Mucosa of descending colon (tissue), 3 donors: Measurements from ENCODE around the gene APH1A. TPM values are rescaled to one million over a fixed set of nuclear protein-coding genes. Genes with fewer than 3 reads are reported as not detected.
"Not testable (repeated sequence)": the region's sequence is repeated elsewhere in the genome, so short reads cannot be mapped to it uniquely, and the experiment has no call there.

Experiments used
- ATAC-seq: fragments of 200-7000 bp; cut with Tn5 transposase; one replicate; pipeline ENCODE4 v1.9.1; 2020; ENCODE audit warnings: mild to moderate bottlenecking, moderate library complexity
- DNase-seq, 3 donors: peaks; one replicate each; pipeline ENCODE4 v3.0.0-alpha.2; 2020
- H3K36me3 ChIP-seq: fragments of 200-600 bp; one replicate; pipeline ENCODE4 v1.8.0; 2021; ENCODE audit warnings: low read depth, mild to moderate bottlenecking
- H3K4me1 ChIP-seq: fragments of 200-600 bp; one replicate; pipeline ENCODE4 v1.8.0; 2021; ENCODE audit warnings: low read depth, mild to moderate bottlenecking
- H3K4me3 ChIP-seq: fragments of 200-600 bp; one replicate; pipeline ENCODE4 v1.8.0; 2021; ENCODE audit warnings: mild to moderate bottlenecking
- H3K9me3 ChIP-seq: fragments of 200-600 bp; one replicate; pipeline ENCODE4 v1.8.0; 2021; ENCODE audit warnings: mild to moderate bottlenecking
- CTCF ChIP-seq: fragments of 200-600 bp; IDR thresholded peaks from one replicate; pipeline ENCODE4 v1.8.0; 2022; ENCODE audit warnings: antibody characterized with exemption, mild to moderate bottlenecking
- intact Hi-C, 2 donors: fragments of 100-400 bp; cut with DNase I in 1 of 2; cut with micrococcal nuclease in 1 of 2; formaldehyde crosslinking; loops; one replicate each; pipeline versions ENCODE4 v1.11.0 to v1.11.1; 2022; cut with DNase I, micrococcal nuclease
- total RNA-seq, 3 donors: library from RNA; stranded (reverse); fragmentation: NEBNext Ultra II Directional in 2 of 3; extraction: Animal tissue kit (Norgen Biotek cat#: 25700) in 2 of 3; gene quantifications; one replicate each; pipeline versions ENCODE4 v1.2.1 to v1.2.4, GENCODE V29; 2021 to 2023
- donor health status: DM: no; HTN: no; CAD: no; lungs with moderate emphysema.
- donor health status: DM: no; HTN: no; CAD: no.
- donor health status: DM: no; HTN: yes; CAD: no.

APH1A gene
- total RNA-seq, 3 donors from 2014 or later = 128 to 212 (median 188) TPM

- H3K36me3 ChIP-seq = no peaks in the 10 kb centered on the region
Measured at GRCh38 chr1:150226486-150226885, 42.3 kb downstream of the APH1A start.

GRCh38 chr1:150225546-150225945 is 43.3 kb downstream of the APH1A start:
- no peak for TF ChIP-seq CTCF
- intact Hi-C loops = no loop called here
- Histone ChIP-seq H3K9me3 (no peaks in the 10 kb centered on the region), H3K4me3 (no peak overlapping the region), H3K4me1 (no peaks in the 10 kb centered on the region), H3K36me3 (no peaks in the 10 kb centered on the region)
- DNase-seq = no peak
- no peak for ATAC-seq

More at GRCh38 chr1:150226486-150226885, 42.3 kb downstream of the APH1A start:
- no peak for ATAC-seq
- intact Hi-C loops = no loop called here
- DNase-seq = no peak
- no peaks in the 10 kb centered on the region for H3K9me3 ChIP-seq
- no peak for TF ChIP-seq CTCF
- no peaks in the 10 kb centered on the region for H3K4me1 ChIP-seq
- H3K4me3 ChIP-seq = no peak overlapping the region

GRCh38 chr1:150224983-150225382 is 43.8 kb downstream of the APH1A start:
- no peaks in the 10 kb centered on the region for H3K4me1 ChIP-seq
- intact Hi-C loops = no loop called here
- no peak for ATAC-seq
- DNase-seq = no peak
- no peaks in the 10 kb centered on the region for H3K36me3 ChIP-seq
- H3K9me3 ChIP-seq = no peaks in the 10 kb centered on the region
- TF ChIP-seq CTCF = no peak
- no peak overlapping the region for H3K4me3 ChIP-seq

GRCh38 chr1:150221552-150221951 is 47.3 kb downstream of the APH1A start:
- no peak for DNase-seq
- ATAC-seq = peak; percentile 42
- Histone ChIP-seq H3K36me3 (no peaks in the 10 kb centered on the region), H3K4me1 (no peaks in the 10 kb centered on the region), H3K9me3 (no peaks in the 10 kb centered on the region), H3K4me3 (no peak overlapping the region)
- intact Hi-C loops = no loop called here
- TF ChIP-seq CTCF = no peak

- intact Hi-C loops, H3K4me3 ChIP-seq, ATAC-seq, H3K9me3 ChIP-seq, H3K4me1 ChIP-seq, DNase-seq, H3K36me3 ChIP-seq: not testable (repeated sequence)
Measured at GRCh38 chr1:150215855-150216254, 53.0 kb downstream of the APH1A start.

Other genes starting within 250 kb of the APH1A start
- gene VPS45, start 201.2 kb downstream of the APH1A start, total RNA-seq = 10 to 100 TPM; 28.3 to 43.4 (median 33.6) TPM
- 100 to 1,000 TPM in 1 of 3 donors, 10 to 100 TPM in 2; 10.0 to 228 (median 21.9) TPM for gene PLEKHO1, start 119.1 kb downstream of the APH1A start, total RNA-seq
- 10 to 100 TPM in 2 of 3 donors, 1 to 10 TPM in 1; 7.3 to 23.6 (median 19.4) TPM for gene ANP32E, start 32.9 kb downstream of the APH1A start, total RNA-seq
- 1 to 10 TPM in 1 of 3 donors, under 1 TPM in 2; 0.38 to 6.8 (median 0.41) TPM for gene CA14, start 11.2 kb downstream of the APH1A start, total RNA-seq
- 10 to 100 TPM in 1 of 3 donors, 1 to 10 TPM in 2; 4.5 to 26.2 (median 6.4) TPM for gene C1orf54, start 3.8 kb upstream of the APH1A start, total RNA-seq
- 10 to 100 TPM in 1 of 3 donors, 1 to 10 TPM in 1, under 1 TPM in 1; 0.49 to 12.6 (median 1.6) TPM for gene CIART, start 13.5 kb upstream of the APH1A start, total RNA-seq
- 10 to 100 TPM; 39.4 to 50.2 (median 45.6) TPM for gene MRPS21, start 24.8 kb upstream of the APH1A start, total RNA-seq
- gene PRPF3, start 52.5 kb upstream of the APH1A start, total RNA-seq = 10 to 100 TPM; 58.5 to 62.6 (median 60.4) TPM
- gene RPRD2, start 95.1 kb upstream of the APH1A start, total RNA-seq = 10 to 100 TPM; 28.3 to 43.1 (median 32.4) TPM
- gene TARS2, start 218.4 kb upstream of the APH1A start, total RNA-seq = 10 to 100 TPM; 15.9 to 20.2 (median 20.0) TPM
- gene ECM1, start 239.1 kb upstream of the APH1A start, total RNA-seq = 10 to 100 TPM in 1 of 3 donors, 1 to 10 TPM in 2; 3.4 to 11.0 (median 8.8) TPM
- not detected for gene FALEC, start 246.7 kb upstream of the APH1A start, total RNA-seq